Keratinocyte (primary cell): Measurements from ENCODE around the gene TNPO2.

ENCODE experiments used
- EZH2 ChIP-seq: IDR thresholded peaks from one replicate; pipeline ENCODE4 v1.6.1; 2012; ENCODE audit warnings: inconsistent platforms, mild to moderate bottlenecking, low read length, moderate library complexity
- TF ChIP-seq, protein P1 (sequence below), 3 experiments: IDR thresholded peaks in 1 of 3; conservative IDR thresholded peaks in 1 of 3; optimal IDR thresholded peaks in 1 of 3; 2 replicates in 2 of 3; 3 replicates in 1 of 3; pipeline versions ENCODE3 to v1.5.1; 2011; ENCODE audit warnings: low read length in 3 of 3, mild to moderate bottlenecking in 3 of 3, moderate library complexity in 2 of 3, control low read depth in 1 of 3, inconsistent platforms in 1 of 3; ENCODE audit not compliant: insufficient read depth in 2 of 3; ENCODE audit errors: extremely low read depth in 1 of 3

DNA sequence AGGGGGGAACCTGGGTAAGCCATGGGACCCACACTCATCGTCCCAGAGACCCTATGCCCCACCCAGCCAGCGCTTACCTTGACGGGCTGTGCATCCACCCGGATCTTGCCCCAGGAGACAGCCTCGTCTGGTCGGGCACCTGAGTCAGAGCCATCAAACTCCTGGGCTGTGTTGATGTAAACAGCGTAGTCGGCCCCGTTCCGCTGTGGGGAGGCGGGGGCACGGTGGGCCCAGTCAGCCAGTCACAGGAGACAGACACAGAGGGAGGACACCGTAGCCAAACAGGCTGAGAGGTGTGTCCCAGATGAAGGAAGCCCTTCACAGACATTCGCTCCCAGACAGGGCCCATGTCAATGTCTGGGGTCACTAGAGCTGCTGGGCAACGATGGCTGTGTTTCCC lies 47.8 kb downstream of the TNPO2 start:
- TF ChIP-seq, protein P1, sequence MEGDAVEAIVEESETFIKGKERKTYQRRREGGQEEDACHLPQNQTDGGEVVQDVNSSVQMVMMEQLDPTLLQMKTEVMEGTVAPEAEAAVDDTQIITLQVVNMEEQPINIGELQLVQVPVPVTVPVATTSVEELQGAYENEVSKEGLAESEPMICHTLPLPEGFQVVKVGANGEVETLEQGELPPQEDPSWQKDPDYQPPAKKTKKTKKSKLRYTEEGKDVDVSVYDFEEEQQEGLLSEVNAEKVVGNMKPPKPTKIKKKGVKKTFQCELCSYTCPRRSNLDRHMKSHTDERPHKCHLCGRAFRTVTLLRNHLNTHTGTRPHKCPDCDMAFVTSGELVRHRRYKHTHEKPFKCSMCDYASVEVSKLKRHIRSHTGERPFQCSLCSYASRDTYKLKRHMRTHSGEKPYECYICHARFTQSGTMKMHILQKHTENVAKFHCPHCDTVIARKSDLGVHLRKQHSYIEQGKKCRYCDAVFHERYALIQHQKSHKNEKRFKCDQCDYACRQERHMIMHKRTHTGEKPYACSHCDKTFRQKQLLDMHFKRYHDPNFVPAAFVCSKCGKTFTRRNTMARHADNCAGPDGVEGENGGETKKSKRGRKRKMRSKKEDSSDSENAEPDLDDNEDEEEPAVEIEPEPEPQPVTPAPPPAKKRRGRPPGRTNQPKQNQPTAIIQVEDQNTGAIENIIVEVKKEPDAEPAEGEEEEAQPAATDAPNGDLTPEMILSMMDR (optimal IDR thresholded peaks at IDR 0.05 in 1 of 3, IDR thresholded peaks at IDR 0.05 in 1 of 3, conservative IDR thresholded peaks at IDR 0.05 in 1 of 3; ENCODE audit: extremely low read depth in 1 of 3, insufficient read depth in 2 of 3, low read length in 3 of 3), result no peak
- TF ChIP-seq EZH2, result no peak
